ENCODE measurements around the gene CNKSR2. TPM values are rescaled to one million over a fixed set of nuclear protein-coding genes. Genes with fewer than 3 reads are reported as not detected.
"Not testable (repeated sequence)": the region's sequence is repeated elsewhere in the genome, so short reads cannot be mapped to it uniquely, and the experiment has no call there.

Gene CNKSR2
- total and polyA plus RNA-seq, 2 experiments from 2014 or later: 0.14 to 0.76 TPM

DNA sequence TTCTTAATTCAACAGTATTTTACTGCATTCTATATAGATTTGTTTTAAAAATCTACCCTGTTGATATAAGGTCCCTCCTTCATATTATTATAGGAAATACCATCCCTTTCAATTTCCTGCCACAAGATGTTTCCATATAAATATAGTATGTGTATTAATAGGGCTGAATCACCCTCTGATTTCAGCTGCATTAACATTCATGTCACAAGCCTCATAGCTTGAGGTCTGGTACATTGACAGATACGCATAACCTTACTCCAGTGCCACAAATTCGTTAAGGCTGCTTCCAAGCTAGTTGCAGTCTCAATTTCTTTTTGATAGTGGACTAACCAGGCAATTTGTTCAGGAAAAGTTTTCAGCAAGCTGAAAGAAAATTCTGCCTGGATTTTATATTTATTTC is 155.6 kb downstream of the CNKSR2 start:
- Histone ChIP-seq H3F3A (ENCODE audit: insufficient read depth) (no peaks in the 10 kb centered on the region), H3K27ac (no peak overlapping the region), H4K20me1 (ENCODE audit: insufficient read depth) (no peaks in the 10 kb centered on the region), H3K27me3 (replicated peaks; ENCODE audit: insufficient read depth) (no peaks in the 10 kb centered on the region), H3K9me2 (ENCODE audit: insufficient read depth) (no peaks in the 10 kb centered on the region), H3K79me2 (ENCODE audit: insufficient read depth) (no peaks in the 10 kb centered on the region), H3K9ac (no peak overlapping the region), H3K36me3 (ENCODE audit: low read depth) (no peaks in the 10 kb centered on the region), H3K9me3 (ENCODE audit: low read depth) (no peaks in the 10 kb centered on the region), H3K4me2 (ENCODE audit: unreplicated experiment) (no peak overlapping the region), H3K4me1 (ENCODE audit: insufficient read depth) (peaks cover 13% of the 10 kb centered on the region), H3K4me3 (no peak overlapping the region), H2AFZ (no peak overlapping the region)
- no peak for TF ChIP-seq EZH2phosphoT487 (IDR thresholded peaks at IDR 0.05; ENCODE audit: insufficient read depth, low read depth)
- no peak for TF ChIP-seq EZH2 (IDR thresholded peaks at IDR 0.05; ENCODE audit: insufficient read depth, poor library complexity, severe bottlenecking)
- in situ Hi-C loops (cut with MboI): no loop called here
- peak; percentile 4 for DNase-seq
- WGBS, 2 experiments (ENCODE audit: low coverage in 1 of 2, low lambda C conversion rate in 2 of 2, missing lambda C conversion rate in 2 of 2): 98 to 100% methylated on average over 2 of the region's 2 CpGs

DNA sequence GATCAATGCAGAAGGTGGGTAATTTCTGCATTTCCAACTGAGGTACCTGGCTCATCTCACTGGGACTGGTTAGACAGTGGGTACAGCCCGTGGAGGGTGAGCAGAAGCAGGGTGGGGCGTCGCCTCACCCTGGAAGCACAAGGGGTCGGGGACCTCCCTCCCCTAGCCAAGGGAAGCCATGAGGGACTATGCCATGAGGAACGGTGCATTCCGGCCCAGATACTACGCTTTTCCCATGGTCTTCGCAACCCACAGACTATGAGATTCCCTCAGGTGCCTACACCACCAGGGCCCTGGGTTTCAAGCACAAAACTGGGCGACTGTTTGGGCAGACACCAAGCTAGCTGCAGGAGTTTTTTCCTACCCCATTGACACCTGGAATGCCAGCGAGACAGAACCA is 170.4 kb downstream of the CNKSR2 start:
- H3F3A ChIP-seq (ENCODE audit: insufficient read depth); H3K27ac ChIP-seq; H3K9me3 ChIP-seq (ENCODE audit: low read depth); H3K4me2 ChIP-seq (ENCODE audit: unreplicated experiment); H3K9ac ChIP-seq; H2AFZ ChIP-seq; H3K36me3 ChIP-seq (ENCODE audit: low read depth); H3K4me1 ChIP-seq (ENCODE audit: insufficient read depth); H3K9me2 ChIP-seq (ENCODE audit: insufficient read depth); H3K79me2 ChIP-seq (ENCODE audit: insufficient read depth); in situ Hi-C loops (cut with MboI); H3K27me3 ChIP-seq (replicated peaks; ENCODE audit: insufficient read depth); H3K4me3 ChIP-seq; H4K20me1 ChIP-seq (ENCODE audit: insufficient read depth); DNase-seq: not testable (repeated sequence)
- 92% methylated on average over 5 to 10 of the region's 10 CpGs for WGBS, 2 experiments (ENCODE audit: low coverage in 1 of 2, low lambda C conversion rate in 2 of 2, missing lambda C conversion rate in 2 of 2)

DNA sequence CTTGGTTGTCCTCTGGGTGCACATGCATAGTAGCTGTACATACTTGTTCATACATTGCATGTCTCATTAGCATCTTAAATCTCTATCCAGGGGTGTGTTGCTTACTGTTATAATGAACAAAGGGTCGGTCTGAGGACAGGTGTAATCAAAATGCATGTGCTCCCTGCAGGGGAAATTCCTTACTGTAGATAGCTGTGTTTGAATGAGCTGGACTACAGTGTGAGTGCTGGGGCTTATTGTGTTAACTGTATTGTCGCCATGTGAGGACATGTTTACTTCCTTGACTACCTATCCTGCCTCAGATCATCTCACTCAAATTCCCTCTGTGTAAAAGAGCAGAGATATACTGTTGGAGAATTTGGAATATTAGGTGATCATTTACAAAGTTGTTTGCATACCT is 185.2 kb downstream of the CNKSR2 start:
- H3K4me3 ChIP-seq: no peak overlapping the region
- H3K27me3 ChIP-seq (replicated peaks; ENCODE audit: insufficient read depth): no peaks in the 10 kb centered on the region
- WGBS, 2 experiments (ENCODE audit: low coverage in 1 of 2, low lambda C conversion rate in 2 of 2, missing lambda C conversion rate in 2 of 2): 83 to 91% methylated on average over 2 of the region's 2 CpGs
- H3K4me1 ChIP-seq (ENCODE audit: insufficient read depth): no peaks in the 10 kb centered on the region
- TF ChIP-seq EZH2phosphoT487 (IDR thresholded peaks at IDR 0.05; ENCODE audit: insufficient read depth, low read depth) (no peak), EZH2 (IDR thresholded peaks at IDR 0.05; ENCODE audit: insufficient read depth, poor library complexity, severe bottlenecking) (no peak)
- H3K9ac ChIP-seq: no peak overlapping the region
- no peaks in the 10 kb centered on the region for H3K79me2 ChIP-seq (ENCODE audit: insufficient read depth)
- H2AFZ ChIP-seq: no peak overlapping the region
- no peak overlapping the region for H3K27ac ChIP-seq
- in situ Hi-C loops (cut with MboI): no loop called here
- H3K9me3 ChIP-seq (ENCODE audit: low read depth): no peaks in the 10 kb centered on the region
- no peaks in the 10 kb centered on the region for H3K36me3 ChIP-seq (ENCODE audit: low read depth)
- no peak overlapping the region for H3K4me2 ChIP-seq (ENCODE audit: unreplicated experiment)
- no peaks in the 10 kb centered on the region for H3K9me2 ChIP-seq (ENCODE audit: insufficient read depth)
- no peaks in the 10 kb centered on the region for H4K20me1 ChIP-seq (ENCODE audit: insufficient read depth)
- no peak for DNase-seq
- no peaks in the 10 kb centered on the region for H3F3A ChIP-seq (ENCODE audit: insufficient read depth)

DNA sequence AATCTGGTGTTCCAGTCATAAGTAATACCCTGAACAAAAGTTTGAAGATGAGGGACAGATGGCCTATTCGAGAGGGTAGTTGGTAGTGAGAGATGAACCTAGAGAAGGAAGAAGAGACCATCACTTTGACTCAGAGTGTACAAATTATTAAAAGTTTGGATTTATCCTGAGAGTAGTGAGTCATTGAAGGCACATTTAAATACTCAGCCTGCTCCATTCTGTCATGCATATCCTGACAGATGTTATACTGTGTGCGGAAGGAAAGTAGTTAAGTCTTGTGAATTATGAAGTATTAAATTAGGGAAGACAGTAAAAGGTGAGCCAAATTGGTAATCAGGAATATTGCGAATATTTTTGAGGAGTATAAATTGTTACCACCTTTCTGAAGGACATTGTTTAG is 190.8 kb downstream of the CNKSR2 start:
- no peaks in the 10 kb centered on the region for H3K4me1 ChIP-seq (ENCODE audit: insufficient read depth)
- in situ Hi-C loops (cut with MboI): no loop called here
- no peak overlapping the region for H3K9ac ChIP-seq
- no peaks in the 10 kb centered on the region for H4K20me1 ChIP-seq (ENCODE audit: insufficient read depth)
- H3K27me3 ChIP-seq (replicated peaks; ENCODE audit: insufficient read depth): no peaks in the 10 kb centered on the region
- no peaks in the 10 kb centered on the region for H3K9me2 ChIP-seq (ENCODE audit: insufficient read depth)
- WGBS, 2 experiments (ENCODE audit: low coverage in 1 of 2, low lambda C conversion rate in 2 of 2, missing lambda C conversion rate in 2 of 2): 97 to 98% methylated on average over 2 to 3 of the region's 3 CpGs
- no peaks in the 10 kb centered on the region for H3K9me3 ChIP-seq (ENCODE audit: low read depth)
- no peak for TF ChIP-seq EZH2 (IDR thresholded peaks at IDR 0.05; ENCODE audit: insufficient read depth, poor library complexity, severe bottlenecking)
- no peak for TF ChIP-seq EZH2phosphoT487 (IDR thresholded peaks at IDR 0.05; ENCODE audit: insufficient read depth, low read depth)
- no peak overlapping the region for H3K27ac ChIP-seq
- no peaks in the 10 kb centered on the region for H3K36me3 ChIP-seq (ENCODE audit: low read depth)
- H3K79me2 ChIP-seq (ENCODE audit: insufficient read depth): no peaks in the 10 kb centered on the region
- no peak for DNase-seq
- no peak overlapping the region for H3K4me2 ChIP-seq (ENCODE audit: unreplicated experiment)
- H3K4me3 ChIP-seq: no peak overlapping the region
- no peaks in the 10 kb centered on the region for H3F3A ChIP-seq (ENCODE audit: insufficient read depth)
- H2AFZ ChIP-seq: no peak overlapping the region

DNA sequence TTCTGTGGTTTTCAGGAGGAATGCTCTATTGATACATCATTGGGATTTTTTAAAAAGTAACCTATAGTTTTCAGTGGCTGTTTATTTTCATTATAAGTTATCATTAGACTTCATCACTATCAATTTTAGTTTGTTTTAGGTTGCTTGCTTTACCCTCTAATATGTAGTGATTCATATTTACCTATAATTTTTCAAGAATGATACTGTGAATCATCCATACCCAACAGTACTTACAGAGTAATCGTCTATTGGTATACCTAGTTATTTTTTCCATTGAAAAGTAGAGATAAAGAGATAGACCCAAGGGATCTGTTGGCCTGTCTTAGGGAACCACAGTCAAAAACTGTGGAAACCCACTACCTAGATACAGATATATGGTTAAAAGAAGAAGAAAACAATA is 200.6 kb downstream of the CNKSR2 start:
- Histone ChIP-seq H3K4me3 (no peak overlapping the region), H2AFZ (no peak overlapping the region), H3K9ac (no peak overlapping the region), H3K27ac (no peak overlapping the region), H3K4me1 (ENCODE audit: insufficient read depth) (no peaks in the 10 kb centered on the region), H3K9me2 (ENCODE audit: insufficient read depth) (no peaks in the 10 kb centered on the region), H3K36me3 (ENCODE audit: low read depth) (no peaks in the 10 kb centered on the region), H3K27me3 (replicated peaks; ENCODE audit: insufficient read depth) (no peaks in the 10 kb centered on the region), H3F3A (ENCODE audit: insufficient read depth) (no peaks in the 10 kb centered on the region), H3K79me2 (ENCODE audit: insufficient read depth) (no peaks in the 10 kb centered on the region), H3K4me2 (ENCODE audit: unreplicated experiment) (no peak overlapping the region), H3K9me3 (ENCODE audit: low read depth) (no peaks in the 10 kb centered on the region), H4K20me1 (ENCODE audit: insufficient read depth) (no peaks in the 10 kb centered on the region)
- 89 to 100% methylated on average over 1 of the region's 1 CpG for WGBS, 2 experiments (ENCODE audit: low coverage in 1 of 2, low lambda C conversion rate in 2 of 2, missing lambda C conversion rate in 2 of 2)
- TF ChIP-seq EZH2 (IDR thresholded peaks at IDR 0.05; ENCODE audit: insufficient read depth, poor library complexity, severe bottlenecking): no peak
- no peak for TF ChIP-seq EZH2phosphoT487 (IDR thresholded peaks at IDR 0.05; ENCODE audit: insufficient read depth, low read depth)
- DNase-seq: no peak
- in situ Hi-C loops (cut with MboI): no loop called here

All from GM23248 (cell line).